Parathyroid adenoma (tissue), 2 donors: ENCODE results near the gene CCDC178.

Source experiments
- H2AFZ ChIP-seq: fragments of 300-600 bp; sonication (generic); one replicate; pipeline ENCODE4 v1.7.0; 2017; ENCODE audit warnings: antibody characterized with exemption, mild to moderate bottlenecking
- H3K27ac ChIP-seq: fragments of 300-600 bp; sonication (generic); one replicate; pipeline ENCODE4 v1.7.0; 2017
- H3K27me3 ChIP-seq: fragments of 300-600 bp; sonication (generic); one replicate; pipeline ENCODE4 v1.7.0; 2017; ENCODE audit warnings: low read length; ENCODE audit not compliant: control insufficient read depth, insufficient read depth
- H3K36me3 ChIP-seq: fragments of 300-600 bp; sonication (generic); one replicate; pipeline ENCODE4 v1.7.0; 2017; ENCODE audit warnings: low read length; ENCODE audit not compliant: control insufficient read depth, insufficient read depth
- H3K4me1 ChIP-seq: fragments of 300-600 bp; sonication (generic); one replicate; pipeline ENCODE4 v1.7.0; 2017; ENCODE audit warnings: control low read depth
- H3K4me2 ChIP-seq: fragments of 300-600 bp; sonication (generic); one replicate; pipeline ENCODE4 v1.7.0; 2017; ENCODE audit warnings: low read length
- H3K4me3 ChIP-seq: fragments of 300-600 bp; sonication (generic); one replicate; pipeline ENCODE4 v1.7.0; 2017; ENCODE audit warnings: low read depth, low read length
- H3K79me2 ChIP-seq: fragments of 300-600 bp; sonication (generic); one replicate; pipeline ENCODE4 v1.7.0; 2017; ENCODE audit warnings: control low read depth
- H3K9ac ChIP-seq: fragments of 300-600 bp; sonication (generic); one replicate; pipeline ENCODE4 v1.7.0; 2017; ENCODE audit warnings: mild to moderate bottlenecking
- H3K9me3 ChIP-seq: fragments of 300-600 bp; sonication (generic); one replicate; pipeline ENCODE4 v1.7.0; 2017; ENCODE audit warnings: low read length; ENCODE audit not compliant: control insufficient read depth
- TF ChIP-seq, protein P1 (sequence below): fragments of 300-600 bp; sonication (generic); IDR thresholded peaks from one replicate; pipeline ENCODE4 v1.7.0; 2017; ENCODE audit warnings: antibody characterized with exemption, mild to moderate bottlenecking
- donor health status: primary hyperparathyroidism.

The CCDC178 gene

DNA sequence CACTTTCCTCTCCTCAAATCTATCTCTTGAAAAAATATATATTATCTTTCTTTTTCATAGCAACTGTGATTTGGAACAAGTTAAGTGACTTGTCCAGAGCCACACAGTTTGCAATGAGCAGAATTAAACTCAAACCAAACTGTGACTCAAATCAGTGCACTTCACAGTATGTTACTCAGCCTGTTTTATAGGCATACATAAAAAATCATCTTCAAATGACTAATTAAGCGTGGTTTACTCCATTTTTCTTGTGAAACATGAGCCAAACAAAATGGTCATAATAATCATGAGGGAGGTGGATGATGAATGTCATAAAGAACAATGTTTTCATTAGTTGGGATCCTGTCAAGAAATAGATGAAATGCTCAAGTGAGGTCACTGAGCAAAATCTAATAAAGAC is 6.1 kb upstream of the CCDC178 start:
- Histone ChIP-seq H3K27ac (no peak overlapping the region), H3K9ac (no peak overlapping the region), H3K4me2 (no peak overlapping the region), H3K4me1 (no peaks in the 10 kb centered on the region), H3K9me3 (no peaks in the 10 kb centered on the region), H3K79me2 (no peaks in the 10 kb centered on the region), H2AFZ (no peak overlapping the region), H3K4me3 (no peak overlapping the region), H3K27me3 (no peaks in the 10 kb centered on the region), H3K36me3 (no peaks in the 10 kb centered on the region)
- TF ChIP-seq, protein P1, sequence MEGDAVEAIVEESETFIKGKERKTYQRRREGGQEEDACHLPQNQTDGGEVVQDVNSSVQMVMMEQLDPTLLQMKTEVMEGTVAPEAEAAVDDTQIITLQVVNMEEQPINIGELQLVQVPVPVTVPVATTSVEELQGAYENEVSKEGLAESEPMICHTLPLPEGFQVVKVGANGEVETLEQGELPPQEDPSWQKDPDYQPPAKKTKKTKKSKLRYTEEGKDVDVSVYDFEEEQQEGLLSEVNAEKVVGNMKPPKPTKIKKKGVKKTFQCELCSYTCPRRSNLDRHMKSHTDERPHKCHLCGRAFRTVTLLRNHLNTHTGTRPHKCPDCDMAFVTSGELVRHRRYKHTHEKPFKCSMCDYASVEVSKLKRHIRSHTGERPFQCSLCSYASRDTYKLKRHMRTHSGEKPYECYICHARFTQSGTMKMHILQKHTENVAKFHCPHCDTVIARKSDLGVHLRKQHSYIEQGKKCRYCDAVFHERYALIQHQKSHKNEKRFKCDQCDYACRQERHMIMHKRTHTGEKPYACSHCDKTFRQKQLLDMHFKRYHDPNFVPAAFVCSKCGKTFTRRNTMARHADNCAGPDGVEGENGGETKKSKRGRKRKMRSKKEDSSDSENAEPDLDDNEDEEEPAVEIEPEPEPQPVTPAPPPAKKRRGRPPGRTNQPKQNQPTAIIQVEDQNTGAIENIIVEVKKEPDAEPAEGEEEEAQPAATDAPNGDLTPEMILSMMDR: no peak

DNA sequence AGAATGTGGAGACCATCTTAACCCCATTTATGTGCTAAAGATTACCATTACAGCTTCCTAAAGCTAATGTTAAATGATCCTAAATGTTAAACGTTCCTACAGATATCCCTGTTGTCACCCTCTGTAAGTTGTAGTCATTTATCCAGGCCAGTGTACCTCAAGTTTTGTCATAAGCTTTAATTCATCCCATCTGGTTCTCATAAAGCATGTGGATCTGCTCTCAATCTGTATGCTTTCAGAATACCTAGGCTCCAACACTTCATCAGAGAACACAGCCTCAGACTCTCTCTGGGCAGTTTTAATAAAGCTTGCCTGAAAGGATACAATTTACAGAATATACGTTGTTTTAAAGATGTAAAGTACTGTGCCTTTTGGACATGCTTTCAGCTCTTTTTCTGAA is 4.2 kb upstream of the CCDC178 start:
- no peak overlapping the region for H3K27ac ChIP-seq
- no peaks in the 10 kb centered on the region for H3K27me3 ChIP-seq
- no peak overlapping the region for H3K4me3 ChIP-seq
- no peak overlapping the region for H3K4me2 ChIP-seq
- H3K36me3 ChIP-seq: no peaks in the 10 kb centered on the region
- no peaks in the 10 kb centered on the region for H3K9me3 ChIP-seq
- H3K4me1 ChIP-seq: no peaks in the 10 kb centered on the region
- no peaks in the 10 kb centered on the region for H3K79me2 ChIP-seq
- no peak overlapping the region for H3K9ac ChIP-seq
- H2AFZ ChIP-seq: no peak overlapping the region
- TF ChIP-seq, protein P1: no peak

DNA sequence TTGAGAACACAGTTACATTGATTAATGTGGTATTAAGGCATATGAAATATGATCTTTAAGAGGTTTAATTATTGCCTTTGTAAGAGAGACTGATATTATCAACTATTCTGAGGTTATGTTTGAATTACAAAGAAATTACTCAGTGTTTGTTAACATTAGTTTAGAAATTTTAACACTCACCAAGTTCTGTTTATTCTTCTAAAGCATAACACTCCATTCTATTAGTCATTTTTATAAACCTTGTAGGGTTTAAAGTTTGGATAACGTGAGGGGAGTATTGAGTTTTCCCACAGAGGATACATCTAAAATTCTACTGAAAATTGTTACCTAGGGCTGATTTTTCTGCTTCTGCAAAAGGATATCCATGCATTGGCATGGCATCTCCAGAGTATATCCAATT is 7.7 kb downstream of the CCDC178 start:
- no peaks in the 10 kb centered on the region for H3K4me1 ChIP-seq
- no peak overlapping the region for H3K4me2 ChIP-seq
- no peaks in the 10 kb centered on the region for H3K79me2 ChIP-seq
- no peaks in the 10 kb centered on the region for H3K9me3 ChIP-seq
- H3K36me3 ChIP-seq: no peaks in the 10 kb centered on the region
- TF ChIP-seq, protein P1: no peak
- no peak overlapping the region for H3K4me3 ChIP-seq
- no peak overlapping the region for H2AFZ ChIP-seq
- H3K27me3 ChIP-seq: no peaks in the 10 kb centered on the region
- H3K27ac ChIP-seq: no peak overlapping the region
- no peak overlapping the region for H3K9ac ChIP-seq

DNA sequence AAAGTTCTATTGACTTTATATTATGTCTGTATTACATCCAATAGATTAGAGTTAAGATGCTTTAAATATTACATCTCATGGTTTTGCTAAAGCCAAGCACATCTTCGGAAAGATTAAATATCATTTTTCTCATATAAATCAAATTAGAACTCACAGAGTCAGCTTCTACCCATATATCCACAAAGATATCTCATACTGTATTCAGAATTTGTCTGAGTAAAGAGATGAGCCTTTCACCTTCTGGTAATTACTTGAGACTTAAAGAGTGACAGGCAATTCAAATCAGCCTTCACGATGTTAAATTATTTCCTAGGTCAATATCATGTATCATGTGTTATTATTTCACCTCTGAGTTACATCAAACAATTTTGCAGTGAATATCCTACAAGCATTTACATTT is 13.0 kb downstream of the CCDC178 start:
- no peaks in the 10 kb centered on the region for H3K4me1 ChIP-seq
- TF ChIP-seq, protein P1: no peak
- H2AFZ ChIP-seq: no peak overlapping the region
- no peaks in the 10 kb centered on the region for H3K9me3 ChIP-seq
- no peak overlapping the region for H3K27ac ChIP-seq
- H3K79me2 ChIP-seq: no peaks in the 10 kb centered on the region
- H3K27me3 ChIP-seq: no peaks in the 10 kb centered on the region
- no peak overlapping the region for H3K4me3 ChIP-seq
- H3K36me3 ChIP-seq: no peaks in the 10 kb centered on the region
- H3K9ac ChIP-seq: no peak overlapping the region
- no peak overlapping the region for H3K4me2 ChIP-seq

DNA sequence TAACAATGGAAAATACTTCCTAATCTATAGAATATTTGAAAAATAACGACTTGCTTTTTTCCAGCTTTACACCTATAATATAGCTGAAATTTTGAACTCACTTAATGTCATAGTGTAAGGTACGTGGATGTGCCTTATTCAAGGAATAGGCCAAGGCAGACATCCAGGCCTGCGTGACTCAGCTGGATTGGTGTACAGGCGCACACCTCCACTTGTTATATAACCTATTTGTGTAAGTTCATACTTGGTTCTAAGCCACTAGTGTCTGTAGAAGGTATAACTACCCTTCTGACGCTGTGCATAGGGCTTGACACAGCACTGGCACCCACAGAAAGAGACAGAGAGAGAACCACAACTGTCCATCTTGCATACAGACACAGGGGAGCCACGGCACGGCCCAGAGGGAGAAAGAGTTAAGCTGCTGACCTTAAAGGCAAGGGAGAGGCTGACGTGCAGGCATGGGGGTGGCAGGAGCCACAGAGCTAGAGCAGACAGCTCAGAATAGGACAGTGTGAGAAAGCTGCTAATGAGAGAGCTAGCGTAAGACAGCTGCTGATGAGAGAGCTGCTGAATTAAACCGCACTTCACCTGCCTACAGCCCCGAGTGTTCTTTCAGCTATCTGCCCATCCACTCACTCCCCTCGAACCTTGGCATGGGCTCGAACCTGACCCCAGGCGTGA is 16.1 kb downstream of the CCDC178 start:
- Histone ChIP-seq H3K27ac (no peak overlapping the region), H3K27me3 (no peaks in the 10 kb centered on the region)

More for the DNA sequence above, 16.1 kb downstream of the CCDC178 start:
- Histone ChIP-seq H3K79me2 (no peaks in the 10 kb centered on the region), H3K9me3 (no peaks in the 10 kb centered on the region), H3K9ac (no peak overlapping the region), H3K4me1 (no peaks in the 10 kb centered on the region), H3K36me3 (no peaks in the 10 kb centered on the region), H2AFZ (no peak overlapping the region), H3K4me2 (no peak overlapping the region), H3K4me3 (no peak overlapping the region)
- TF ChIP-seq, protein P1: no peak
